UCSD-AML1 (cell line): Measurements from ENCODE around the gene GPR119.
A peak's percentile ranks its signal among the peaks of the same experiment; 100 is the strongest.
"Not testable (repeated sequence)": the region's sequence is repeated elsewhere in the genome, so short reads cannot be mapped to it uniquely, and the experiment has no call there.

Experiments
- DNase-seq: peaks from one replicate; lab custom pipeline; 2025; ENCODE audit not compliant: unreplicated experiment; lab: John Stamatoyannopoulos, UW

GPR119 gene

GRCh38 chrX:130339408-130340222 is 45.9 kb downstream of the GPR119 start, which contains the start of gene SLC25A14:
SLC25A14 (plus strand) TSS chrX:130339919; CDS start chrX:130340279, 360 bp downstream.
- DNase-seq, result peak; percentile 65

DNA sequence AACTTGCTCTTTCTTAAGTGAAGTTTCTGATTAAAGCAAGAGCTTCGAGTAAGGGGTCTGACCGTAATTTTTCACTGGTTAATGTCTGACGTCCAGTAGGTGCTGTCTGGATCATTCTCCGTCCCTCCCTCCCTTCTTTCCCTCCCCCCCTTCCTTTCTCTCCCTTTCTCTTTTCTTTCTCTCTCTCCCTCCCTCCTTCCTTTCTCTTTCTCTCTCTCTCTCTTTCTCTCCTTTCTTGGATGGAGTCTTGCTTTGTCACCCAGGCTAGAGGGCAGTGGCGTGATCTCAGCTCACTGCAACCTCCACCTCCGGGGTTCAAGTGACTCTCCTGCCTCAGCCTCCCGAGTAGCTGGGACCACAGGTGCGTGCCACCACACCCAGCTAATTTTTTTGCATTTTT is 46.6 kb downstream of the GPR119 start:
- DNase-seq, result not testable (repeated sequence)

DNA sequence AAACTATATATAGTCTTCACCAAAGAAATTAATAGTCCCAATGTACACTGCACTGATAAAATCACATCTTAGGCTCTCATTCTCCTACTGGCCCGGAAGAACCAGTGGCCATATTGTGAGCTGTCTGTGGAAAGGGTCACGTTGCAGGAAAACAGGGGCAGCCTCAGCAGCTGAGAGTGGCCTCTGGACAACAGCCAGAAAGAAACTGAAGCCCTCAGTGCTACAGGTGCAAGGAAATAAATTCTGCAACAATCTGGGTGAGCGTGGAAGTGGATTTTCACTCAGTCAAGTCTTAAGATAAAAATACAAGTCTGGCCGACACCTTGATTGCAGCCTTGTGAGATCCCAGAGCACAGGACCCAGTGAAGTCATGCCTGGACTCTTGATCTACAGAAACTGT is 48.9 kb downstream of the GPR119 start:
- no peak for DNase-seq
